HepG2 (cell line): ENCODE results near the gene CLIC3. TPM values are rescaled to one million over a fixed set of nuclear protein-coding genes. Genes with fewer than 3 reads are reported as not detected.

Experiments used
- ATAC-seq: fragments of 200-7000 bp; cut with Tn5 transposase; 3 replicates; pipeline ENCODE4 v1.9.1; 2020; ENCODE audit warnings: mild to moderate bottlenecking, moderate library complexity
- BruUV-seq: library from RNA; stranded (reverse); fragments of 400-500 nt; replicated peaks from 2 replicates; lab custom pipeline; 2021; lab: Mats Ljungman, UMichigan
- CTCF ChIA-PET: fragments of 300-600 bp; formaldehyde crosslinking; extraction: SDS; loops from one replicate; lab custom pipeline; 2021; ENCODE audit warnings: low total read pairs, inconsistent platforms, low intra/inter-chr PET ratio; lab: Yijun Ruan, JAX
- POLR2A ChIA-PET: fragments of 350-600 bp; sonication (Branson Sonifier 250); formaldehyde crosslinking; loops from one replicate; lab custom pipeline; 2020; ENCODE audit warnings: antibody characterized with exemption, inconsistent platforms; lab: Yijun Ruan, JAX
- DNase-seq: peaks from one replicate; pipeline ENCODE4 v3.0.0-alpha.2; 2015; ENCODE audit warnings: low spot score
- FAIRE-seq: peaks from 3 replicates; lab custom pipeline; 2011; peaks lifted over from hg19 to GRCh38; lab: Jason Lieb, UNC
- H2AFZ ChIP-seq: one replicate; pipeline ENCODE4 v1.6.1; 2011; ENCODE audit warnings: low read length, inconsistent platforms
- H3K27ac ChIP-seq: fragments of 300-600 bp; 3 replicates; pipeline ENCODE4 v1.8.0; 2011; ENCODE audit warnings: mixed run types, mild to moderate bottlenecking, mixed read lengths, low read length, inconsistent platforms; ENCODE audit not compliant: insufficient read depth; ENCODE audit errors: extremely low read length
- H3K27me3 ChIP-seq, 2 experiments: fragments of 200-600 bp in 1 of 2; 2 replicates in 1 of 2; 3 replicates in 1 of 2; pipeline versions ENCODE4 v1.6.0 to v1.8.0; 2011; ENCODE audit warnings: low read length in 2 of 2, mild to moderate bottlenecking in 2 of 2, moderate library complexity in 2 of 2, inconsistent platforms in 1 of 2; ENCODE audit not compliant: insufficient read depth in 2 of 2, control insufficient read depth in 1 of 2
- H3K36me3 ChIP-seq, 2 experiments: fragments of 200-600 bp in 1 of 2; replicated peaks in 1 of 2; 2 replicates in 1 of 2; 3 replicates in 1 of 2; pipeline versions ENCODE4 v1.5.1 to v1.8.0; 2011; ENCODE audit warnings: low read length in 2 of 2, inconsistent platforms in 1 of 2; ENCODE audit not compliant: insufficient read depth in 2 of 2, control insufficient read depth in 1 of 2
- H3K4me1 ChIP-seq: 2 replicates; pipeline ENCODE4 v1.5.1; 2012; ENCODE audit warnings: low read length, inconsistent platforms; ENCODE audit not compliant: insufficient read depth
- H3K4me2 ChIP-seq: 2 replicates; pipeline ENCODE4 v1.6.0; 2011; ENCODE audit warnings: low read depth, low read length, inconsistent platforms
- H3K4me3 ChIP-seq, 3 experiments: fragments of 200-600 bp in 1 of 3; sonication (generic), shearing (Covaris generic) in 1 of 3; replicated peaks in 1 of 3; 2 replicates each; pipeline ENCODE4 v1.5.1; 2011 to 2016; ENCODE audit warnings: low read length in 3 of 3, inconsistent platforms in 2 of 3, low read depth in 2 of 3, mild to moderate bottlenecking in 2 of 3, control low read depth in 1 of 3, mixed read lengths in 1 of 3; ENCODE audit not compliant: insufficient read depth in 1 of 3
- H3K79me2 ChIP-seq: one replicate; pipeline ENCODE4 v1.6.1; 2011; ENCODE audit warnings: low read length, inconsistent platforms; ENCODE audit not compliant: insufficient read depth
- H3K9ac ChIP-seq: 2 replicates; pipeline ENCODE4 v1.6.0; 2011; ENCODE audit warnings: mild to moderate bottlenecking, low read depth, low read length, inconsistent platforms; ENCODE audit not compliant: insufficient read depth
- H3K9me3 ChIP-seq: 2 replicates; pipeline ENCODE4 v1.5.1; 2012; ENCODE audit warnings: mild to moderate bottlenecking, low read length
- H4K20me1 ChIP-seq: 2 replicates; pipeline ENCODE4 v1.6.0; 2011; ENCODE audit warnings: inconsistent platforms, mild to moderate bottlenecking, low read length, moderate library complexity; ENCODE audit not compliant: insufficient read depth
- PATZ1 ChIP-seq: sonication (generic); formaldehyde crosslinking; IDR thresholded peaks from 2 replicates; pipeline ENCODE4 v1.4.0; 2020; ENCODE audit warnings: missing genetic modification reagents
- THYN1 ChIP-seq: sonication (generic); formaldehyde crosslinking; IDR thresholded peaks from 2 replicates; pipeline ENCODE4 v1.8.1; 2023; ENCODE audit warnings: low read depth, mild to moderate bottlenecking, moderate library complexity, missing genetic modification reagents, borderline replicate concordance
- ZBTB33 ChIP-seq: sonication (generic); formaldehyde crosslinking; IDR thresholded peaks from 2 replicates; pipeline ENCODE4 v1.4.0; 2020; ENCODE audit warnings: missing genetic modification reagents
- WGBS: methylation state at CpG from one replicate; pipeline ENCODE4 v1.1.6; 2017; ENCODE audit warnings: low lambda C conversion rate; 5-methylcytosine and 5-hydroxymethylcytosine counted together
- in situ Hi-C: cut with HindIII; loops from 2 replicates; pipeline ENCODE4 v1.10.0; 2017; ENCODE audit warnings: low pct_unique_long_range_greater_than_20kb; ENCODE audit not compliant: extremely low pct_ligation_motif_present
- intact Hi-C: fragments of 100-400 bp; cut with micrococcal nuclease; formaldehyde crosslinking; loops from one replicate; pipeline ENCODE4 v1.10.0; 2022; ENCODE audit not compliant: unreplicated experiment
- polyA plus RNA-seq, 8 experiments: library from polyadenylated mRNA; depleted of rRNA in 3 of 8; stranded (reverse) in 7 of 8; unstranded in 1 of 8; fragments of >200 nt; fragmentation: Illumina TruSeq in 4 of 8; extraction: Trizol in 4 of 8; gene quantifications; 2 replicates each; pipeline versions ENCODE4 v1.2.1 to v1.2.3, GENCODE V29; 2011 to 2016; ENCODE audit warnings: low read depth in 4 of 8, missing spikeins in 1 of 8, mixed read lengths in 1 of 8; ENCODE audit not compliant: insufficient read depth in 1 of 8
- total RNA-seq, 5 experiments: library from RNA; depleted of rRNA; stranded (reverse); fragments of >200 nt; fragmentation: Illumina TruSeq; extraction: Trizol; gene quantifications; 2 replicates each; pipeline ENCODE4 v1.2.3, GENCODE V29; 2016; ENCODE audit warnings: low read depth in 1 of 5

Gene CLIC3
- total and polyA plus RNA-seq, 2 of the 13 experiments (the other 11 are each of a cell fraction or from before 2014, with no cell fraction given): 0.51 to 1.5 TPM

- H3K9me3 ChIP-seq: peaks cover 4% of the 10 kb centered on the region; the same call in 1 of the 2 replicates
- H3K27me3 ChIP-seq: no peaks in the 10 kb centered on the region
- H3K4me1 ChIP-seq: peaks cover 5% of the 10 kb centered on the region
- H3K79me2 ChIP-seq: no peaks in the 10 kb centered on the region
- TF ChIP-seq ZBTB33 (CRISPR knock-in tag): peak; percentile 68
- no peak for TF ChIP-seq THYN1
- TF ChIP-seq PATZ1 (CRISPR knock-in tag): peak; percentile 35; the same call in 1 of the 2 replicates
- no peak overlapping the region for H2AFZ ChIP-seq
- H3K4me2 ChIP-seq: no peak overlapping the region
- no peak overlapping the region for H3K27ac ChIP-seq
- H3K4me3 ChIP-seq: no peak overlapping the region
- H4K20me1 ChIP-seq: no peaks in the 10 kb centered on the region
- H3K9ac ChIP-seq: no peak overlapping the region
- ATAC-seq (no peak; the same call in none of the 3 replicates), FAIRE-seq (no peak), DNase-seq (no peak)
- intact Hi-C loops: no loop called here
- no peaks in the 10 kb centered on the region for H3K36me3 ChIP-seq
- 58% methylated on average over 21 of the region's 30 CpGs for whole genome bisulfite sequencing
- in situ Hi-C loops: no loop called here
- no TSS peak for BruUV-seq
- CTCF ChIA-PET: no interaction called here
- POLR2A ChIA-PET: no interaction called here
Measured at GRCh38 chr9:137007108-137007815, 10.9 kb upstream of the CLIC3 start.
